PFSK-1 (cell line): Measurements from ENCODE around the gene FFAR3.

ENCODE experiments used
- POLR2AphosphoS5 ChIP-seq: IDR thresholded peaks from 2 replicates; pipeline ENCODE4 v1.6.1; 2012; ENCODE audit warnings: low read depth, mild to moderate bottlenecking, control low read depth, low read length, moderate library complexity
- TAF1 ChIP-seq: IDR thresholded peaks from 2 replicates; pipeline ENCODE4 v1.6.1; 2012; ENCODE audit warnings: low read length, control low read depth, borderline replicate concordance; ENCODE audit not compliant: insufficient read depth

- TF ChIP-seq POLR2AphosphoS5, result no peak
- no peak for TF ChIP-seq TAF1
Measured at GRCh38 chr19:35400773-35401100, 42.5 kb downstream of the FFAR3 start.
